H1 (cell line): ENCODE measurements around the gene TMEM51. TPM values are rescaled to one million over a fixed set of nuclear protein-coding genes. Genes with fewer than 3 reads are reported as not detected.

ENCODE experiments used
- CTCF ChIA-PET: fragments of 300-600 bp; sonication (Branson Sonifier 250); formaldehyde crosslinking; loops from one replicate; lab custom pipeline; 2021; ENCODE audit not compliant: partially characterized antibody; lab: Charles Lee
- POLR2A ChIA-PET: fragments of 300-600 bp; sonication (Branson Sonifier 250); formaldehyde crosslinking; loops from one replicate; lab custom pipeline; 2021; ENCODE audit warnings: inconsistent platforms; ENCODE audit not compliant: partially characterized antibody; lab: Charles Lee
- DNase-seq, 2 experiments: peaks; one replicate each; pipeline versions ENCODE4 v3.0.0 to v3.0.0-alpha.2; 2010 to 2022; ENCODE audit warnings: low spot score in 2 of 2, low read depth in 1 of 2, mixed read lengths in 1 of 2
- FAIRE-seq: peaks from 2 replicates; lab custom pipeline; 2011; peaks lifted over from hg19 to GRCh38; lab: Jason Lieb, UNC
- H2AFZ ChIP-seq: 2 replicates; pipeline ENCODE4 v1.8.1; 2012; ENCODE audit warnings: low read length, inconsistent platforms
- H2AK5ac ChIP-seq: 2 replicates; pipeline ENCODE4 v1.6.1; 2013; ENCODE audit warnings: low read depth, low read length
- H2BK120ac ChIP-seq: replicated peaks from 2 replicates; pipeline ENCODE3; 2013; ENCODE audit warnings: low read depth, low read length, inconsistent platforms
- H2BK12ac ChIP-seq: 2 replicates; pipeline ENCODE4 v1.6.1; 2013; ENCODE audit warnings: low read depth, low read length
- H2BK15ac ChIP-seq: 2 replicates; pipeline ENCODE4 v1.6.1; 2013; ENCODE audit warnings: low read length
- H2BK20ac ChIP-seq: 2 replicates; pipeline ENCODE4 v1.6.1; 2013; ENCODE audit warnings: low read length
- H2BK5ac ChIP-seq: 2 replicates; pipeline ENCODE4 v1.6.1; 2013; ENCODE audit warnings: low read depth, low read length
- H3K14ac ChIP-seq: 2 replicates; pipeline ENCODE4 v1.6.1; 2013; ENCODE audit warnings: inconsistent platforms; ENCODE audit not compliant: insufficient read length
- H3K18ac ChIP-seq: 2 replicates; pipeline ENCODE4 v1.6.1; 2013; ENCODE audit warnings: low read length; ENCODE audit errors: extremely low read depth
- H3K23ac ChIP-seq: 2 replicates; pipeline ENCODE4 v1.6.1; 2013; ENCODE audit warnings: inconsistent platforms; ENCODE audit not compliant: insufficient read length
- H3K23me2 ChIP-seq: 2 replicates; pipeline ENCODE4 v1.6.1; 2013; ENCODE audit warnings: low read depth, low read length
- H3K27ac ChIP-seq: 2 replicates; pipeline ENCODE4 v1.6.1; 2011; ENCODE audit warnings: low read depth, low read length, inconsistent platforms
- H3K27me3 ChIP-seq, 4 experiments: replicated peaks in 1 of 4; 1 replicate in 1 of 4; 2 replicates in 3 of 4; pipeline versions ENCODE4 v1.6.1 to v1.8.1; 2011 to 2013; ENCODE audit warnings: low read length in 3 of 4, mild to moderate bottlenecking in 3 of 4, inconsistent platforms in 2 of 4, mixed read lengths in 2 of 4, moderate library complexity in 1 of 4; ENCODE audit not compliant: control insufficient read depth in 3 of 4, insufficient read depth in 3 of 4; ENCODE audit errors: extremely low read depth in 1 of 4
- H3K36me3 ChIP-seq, 4 experiments: 2 replicates each; pipeline versions ENCODE4 v1.6.1 to v1.8.1; 2011 to 2013; ENCODE audit warnings: mild to moderate bottlenecking in 4 of 4, low read length in 3 of 4, moderate library complexity in 2 of 4, control low read depth in 1 of 4, inconsistent platforms in 1 of 4; ENCODE audit not compliant: insufficient read depth in 4 of 4, control insufficient read depth in 2 of 4
- H3K4ac ChIP-seq: replicated peaks from 2 replicates; pipeline ENCODE3; 2013; ENCODE audit warnings: low read length, low read depth, mixed read lengths, inconsistent platforms; ENCODE audit not compliant: insufficient read length
- H3K4me1 ChIP-seq, 4 experiments: replicated peaks in 1 of 4; 1 replicate in 1 of 4; 2 replicates in 3 of 4; pipeline versions ENCODE4 v1.6.1 to v1.8.1; 2011 to 2013; ENCODE audit warnings: low read length in 3 of 4, inconsistent platforms in 2 of 4, mixed read lengths in 1 of 4; ENCODE audit not compliant: insufficient read depth in 4 of 4, control insufficient read depth in 3 of 4
- H3K4me2 ChIP-seq, 2 experiments: 2 replicates each; pipeline versions ENCODE4 v1.6.1 to v1.8.1; 2011 to 2013; ENCODE audit warnings: low read depth in 2 of 2, low read length in 2 of 2, control low read depth in 1 of 2, inconsistent platforms in 1 of 2, mild to moderate bottlenecking in 1 of 2; ENCODE audit not compliant: insufficient read depth in 1 of 2
- H3K4me3 ChIP-seq, 4 experiments: fragments of 200-600, 300-600 bp in 1 of 4; sonication (generic), shearing (Covaris generic), sonication (Bioruptor Twin) in 1 of 4; 2 replicates each; pipeline versions ENCODE4 v1.5.1 to v1.8.1; 2011 to 2016; ENCODE audit warnings: low read length in 4 of 4, low read depth in 3 of 4, control low read depth in 2 of 4, inconsistent platforms in 2 of 4, mild to moderate bottlenecking in 2 of 4, mixed read lengths in 1 of 4, moderate library complexity in 1 of 4; ENCODE audit not compliant: insufficient read depth in 2 of 4; ENCODE audit errors: extremely low read depth in 1 of 4
- H3K56ac ChIP-seq: replicated peaks from 2 replicates; pipeline ENCODE3; 2013; ENCODE audit warnings: low read depth, mild to moderate bottlenecking, mixed read lengths, low read length, inconsistent platforms; ENCODE audit not compliant: insufficient read length
- H3K79me1 ChIP-seq: 2 replicates; pipeline ENCODE4 v1.6.1; 2013; ENCODE audit warnings: low read depth, low read length, control low read depth
- H3K79me2 ChIP-seq, 2 experiments: 2 replicates each; pipeline versions ENCODE4 v1.6.1 to v1.8.1; 2012 to 2013; ENCODE audit warnings: low read length in 2 of 2, mild to moderate bottlenecking in 2 of 2, inconsistent platforms in 1 of 2; ENCODE audit not compliant: insufficient read depth in 2 of 2, control insufficient read depth in 1 of 2
- H3K9ac ChIP-seq, 4 experiments: replicated peaks in 1 of 4; 1 replicate in 1 of 4; 2 replicates in 3 of 4; pipeline versions ENCODE4 v1.6.1 to v1.8.1; 2011 to 2013; ENCODE audit warnings: low read depth in 3 of 4, low read length in 3 of 4, control low read depth in 2 of 4, mild to moderate bottlenecking in 2 of 4, moderate library complexity in 2 of 4, inconsistent platforms in 1 of 4; ENCODE audit errors: extremely low read depth in 1 of 4
- H3K9me3 ChIP-seq, 2 experiments: 2 replicates each; pipeline versions ENCODE4 v1.6.1 to v1.8.1; 2012 to 2013; ENCODE audit warnings: mild to moderate bottlenecking in 2 of 2, moderate library complexity in 2 of 2, control low read depth in 1 of 2, inconsistent platforms in 1 of 2, low read depth in 1 of 2, low read length in 1 of 2, mixed read lengths in 1 of 2; ENCODE audit not compliant: insufficient read depth in 2 of 2
- H4K20me1 ChIP-seq, 2 experiments: replicated peaks in 1 of 2; 2 replicates each; pipeline versions ENCODE3 to v1.8.1; 2011 to 2013; ENCODE audit warnings: inconsistent platforms in 2 of 2, low read length in 2 of 2, mild to moderate bottlenecking in 1 of 2; ENCODE audit not compliant: insufficient read depth in 2 of 2, control insufficient read depth in 1 of 2
- H4K5ac ChIP-seq: 2 replicates; pipeline ENCODE4 v1.6.1; 2013; ENCODE audit warnings: low read length, low read depth, mixed read lengths, inconsistent platforms; ENCODE audit not compliant: insufficient read length
- H4K8ac ChIP-seq: 2 replicates; pipeline ENCODE4 v1.8.0; 2013; ENCODE audit warnings: mild to moderate bottlenecking, moderate library complexity, low read length, inconsistent platforms; ENCODE audit not compliant: insufficient read depth; ENCODE audit errors: extremely low read depth
- H4K91ac ChIP-seq: replicated peaks from 2 replicates; pipeline ENCODE3; 2013; ENCODE audit warnings: low read length, mixed read lengths, inconsistent platforms; ENCODE audit not compliant: insufficient read length
- HDAC2 ChIP-seq, 2 experiments: fragments of 300-600 bp in 1 of 2; sonication (generic) in 1 of 2; IDR thresholded peaks; 2 replicates each; pipeline ENCODE4 v1.6.1; 2011 to 2012; ENCODE audit warnings: low read depth in 2 of 2, low read length in 2 of 2, mild to moderate bottlenecking in 2 of 2, moderate library complexity in 2 of 2, borderline replicate concordance in 1 of 2, inconsistent platforms in 1 of 2
- ZNF274 ChIP-seq: IDR thresholded peaks from 2 replicates; pipeline ENCODE4 v1.7.0; 2012; ENCODE audit warnings: low read length, borderline replicate concordance; ENCODE audit errors: extremely low read depth
- WGBS, 2 experiments: shearing (Covaris generic) in 1 of 2; methylation state at CpG; one replicate each; pipeline versions ENCODE4 v1.1.6 to v1.1.7; 2013 to 2015; ENCODE audit warnings: low lambda C conversion rate in 2 of 2, mixed read lengths in 2 of 2, inconsistent platforms in 1 of 2, low coverage in 1 of 2, missing lambda C conversion rate in 1 of 2; ENCODE audit not compliant: insufficient replicate concordance in 2 of 2, insufficient coverage in 1 of 2, insufficient read length in 1 of 2; ENCODE audit errors: extremely low coverage in 1 of 2, missing lambda C conversion rate in 1 of 2; 5-methylcytosine and 5-hydroxymethylcytosine counted together
- polyA plus RNA-seq, 7 experiments: library from polyadenylated mRNA; depleted of rRNA in 3 of 7; stranded (reverse) in 5 of 7; unstranded in 2 of 7; fragments of >200 nt in 5 of 7; fragments of 200-250 nt in 2 of 7; gene quantifications; 1 replicate in 5 of 7; 2 replicates in 1 of 7; 4 replicates in 1 of 7; pipeline versions ENCODE4 v1.2.1 to v1.2.3, GENCODE V29; 2011 to 2013; ENCODE audit warnings: missing spikeins in 2 of 7, mixed read lengths in 2 of 7
- total RNA-seq: library from RNA; stranded (reverse); fragmentation: NEBNext Ultra II Directional; extraction: Animal tissue kit (Norgen Biotek cat#: 25700); gene quantifications from 2 replicates; pipeline ENCODE4 v1.2.1, GENCODE V29; 2021

The TMEM51 gene
- total and polyA plus RNA-seq, 2 of the 8 experiments (the other 6 are each of a cell fraction or from before 2014, with no cell fraction given) = 9.9 to 10.7 TPM

- Histone ChIP-seq H3K18ac (peak overlapping the region; percentile 95), H4K91ac (peak overlapping the region; percentile 94), H2BK12ac (peak overlapping the region; percentile 91; the same call in 1 of the 2 replicates), H4K20me1 (peaks cover 0 to 2% of the 10 kb centered on the region in 2 experiments), H4K8ac (peak overlapping the region; percentile 28; the same call in 1 of the 2 replicates), H3K9me3 (no peaks in the 10 kb centered on the region), H3K79me1 (peaks cover 6% of the 10 kb centered on the region; the same call in 1 of the 2 replicates), H2AFZ (no peak overlapping the region), H3K27me3 (no peaks in the 10 kb centered on the region), H4K5ac (peak overlapping the region; percentile 46), H3K23ac (no peak overlapping the region), H2BK5ac (peak overlapping the region; percentile 80; the same call in 1 of the 2 replicates), H3K56ac (no peak overlapping the region), H2BK15ac (0 out of 2 replicates have a peak overlapping the region, but pooled peaks have one; percentile 93), H3K4me2 (peak overlapping the region; percentile 55 to 77), H3K4me1 (peaks cover 15 to 34% (median 20%) of the 10 kb centered on the region in 4 experiments), H3K4me3 (peak overlapping the region in 2 of 4 experiments; percentile 10 to 26; a peak in 1 of 8 replicates), H3K4ac (peak overlapping the region; percentile 91), H3K79me2 (peaks cover 0 to 16% of the 10 kb centered on the region in 2 experiments; a peak in 1 of 4 replicates), H3K9ac (no peak overlapping the region; a peak in 1 of 7 replicates), H2BK120ac (no peak overlapping the region), H3K36me3 (peaks cover 0 to 2% (median 0%) of the 10 kb centered on the region in 4 experiments; a peak in 1 of 8 replicates), H3K14ac (no peak overlapping the region), H2BK20ac (peak overlapping the region; percentile 97; the same call in 1 of the 2 replicates), H2AK5ac (peak overlapping the region; percentile 95; the same call in 1 of the 2 replicates), H3K27ac (no peak overlapping the region), H3K23me2 (no peaks in the 10 kb centered on the region)
- 64% methylated on average over 15 of the region's 15 CpGs; no CpG with 5 or more reads in 1 of the 2 experiments for WGBS, 2 experiments
- ChIA-PET CTCF (interaction anchor here (0.7 to 2.4 kb wide), 5 partner anchors 9 to 84 kb away, joined by 3 to 7 read pairs (median 6); no protein-coding TSS in a partner anchor), POLR2A (interaction anchor here (0.8 to 1.7 kb wide), 2 partner anchors 10 to 12 kb away, joined by 3 to 8 read pairs; no protein-coding TSS in a partner anchor)
- FAIRE-seq (no peak), DNase-seq (no peak)
- TF ChIP-seq HDAC2 (IDR thresholded peaks at IDR 0.05; ENCODE audit: borderline replicate concordance in 1 of 2, low read depth in 2 of 2, low read length in 2 of 2) (no peak), ZNF274 (no peak)
These were observed 33.9 kb downstream of the TMEM51 start for GRCh38 chr1:15187175-15188129.
